ENCODE data around the gene OR8D2. TPM values are rescaled to one million over a fixed set of nuclear protein-coding genes. Genes with fewer than 3 reads are reported as not detected.

OR8D2 gene
- total and polyA plus RNA-seq, 2 donors (not counting 1 experiment from before 2014, with no cell fraction given): not detected

- H2AFZ ChIP-seq (ENCODE audit: insufficient read depth, low read depth, low read length, poor library complexity, severe bottlenecking): no peak overlapping the region
- H3K4me3 Mint-ChIP-seq: no peak overlapping the region
- H3K4me2 ChIP-seq (replicated peaks; ENCODE audit: low read depth, low read length, poor library complexity, severe bottlenecking): no peak overlapping the region
- TF ChIP-seq CTCF (IDR thresholded peaks at IDR 0.05) (no peak), EZH2 (IDR thresholded peaks at IDR 0.05; ENCODE audit: borderline replicate concordance, insufficient read depth, low read depth, low read length, poor library complexity, severe bottlenecking) (no peak)
- H3K27ac Mint-ChIP-seq: no peak overlapping the region
- no peak overlapping the region for H3K9ac ChIP-seq (ENCODE audit: low read length)
- no peaks in the 10 kb centered on the region for H3K4me1 ChIP-seq (ENCODE audit: control insufficient read depth in 2 of 2, insufficient read depth in 2 of 2, low read length in 2 of 2)
- ChIA-PET POLR2A (no interaction called here), CTCF (interaction anchor here (1.2 kb wide), 1 partner anchor 17 kb away, joined by 3 read pairs; no protein-coding TSS in a partner anchor)
- DNase-seq: no peak
- no peaks in the 10 kb centered on the region for H4K20me1 ChIP-seq (ENCODE audit: control insufficient read depth, insufficient read depth, low read length, poor library complexity, severe bottlenecking)
- no peaks in the 10 kb centered on the region for H3K36me3 ChIP-seq (replicated peaks in 1 of 2; ENCODE audit: control extremely low read depth in 1 of 2, control insufficient read depth in 1 of 2, extremely low read depth in 1 of 2, insufficient read depth in 2 of 2, low read length in 1 of 2)
- no peak overlapping the region for H3K27ac ChIP-seq (ENCODE audit: low read length in 2 of 2)
- no peaks in the 10 kb centered on the region for H3K4me1 Mint-ChIP-seq
- intact Hi-C loops (cut with micrococcal nuclease): no loop called here
- no peaks in the 10 kb centered on the region for H3K9me3 ChIP-seq (ENCODE audit: control extremely low read depth in 1 of 3, control insufficient read depth in 2 of 3, insufficient read depth in 1 of 3, low read length in 2 of 3)
- WGBS (ENCODE audit: insufficient coverage): 100% methylated on average over 4 of the region's 4 CpGs
- peaks cover 12% of the 10 kb centered on the region for H3K27me3 Mint-ChIP-seq
- H3K27me3 ChIP-seq (replicated peaks in 1 of 4; ENCODE audit: control extremely low read depth in 1 of 4, control insufficient read depth in 3 of 4, insufficient read depth in 4 of 4, low read length in 3 of 4): no peaks in the 10 kb centered on the region
- H3K4me3 ChIP-seq (ENCODE audit: control extremely low read depth in 1 of 5, extremely low read depth in 1 of 5, insufficient read depth in 1 of 5, low read depth in 2 of 5, low read length in 4 of 5): no peak overlapping the region
- H3K9me3 Mint-ChIP-seq (ENCODE audit: insufficient read depth): no peaks in the 10 kb centered on the region
- ATAC-seq (ENCODE audit: low read depth): no peak
- H3K79me2 ChIP-seq (ENCODE audit: control insufficient read depth, insufficient read depth, low read length): no peaks in the 10 kb centered on the region
Observed at GRCh38 chr11:124313131-124313530, 6.9 kb downstream of the OR8D2 start.

- Mint-ChIP-seq H3K4me3 (no peak overlapping the region), H3K9me3 (ENCODE audit: insufficient read depth) (no peaks in the 10 kb centered on the region), H3K4me1 (no peaks in the 10 kb centered on the region), H3K27ac (no peak overlapping the region), H3K27me3 (peaks cover 17% of the 10 kb centered on the region)
- no peak overlapping the region for H3K4me3 ChIP-seq (ENCODE audit: control extremely low read depth in 1 of 5, extremely low read depth in 1 of 5, insufficient read depth in 1 of 5, low read depth in 2 of 5, low read length in 4 of 5)
- H2AFZ ChIP-seq (ENCODE audit: insufficient read depth, low read depth, low read length, poor library complexity, severe bottlenecking): no peak overlapping the region
- ATAC-seq (ENCODE audit: low read depth) (no peak), DNase-seq (no peak)
- no peak overlapping the region for H3K9ac ChIP-seq (ENCODE audit: low read length)
- H4K20me1 ChIP-seq (ENCODE audit: control insufficient read depth, insufficient read depth, low read length, poor library complexity, severe bottlenecking): no peaks in the 10 kb centered on the region
- no peak for TF ChIP-seq EZH2 (IDR thresholded peaks at IDR 0.05; ENCODE audit: borderline replicate concordance, insufficient read depth, low read depth, low read length, poor library complexity, severe bottlenecking)
- no peak for TF ChIP-seq CTCF (IDR thresholded peaks at IDR 0.05)
- H3K4me1 ChIP-seq (ENCODE audit: control insufficient read depth in 2 of 2, insufficient read depth in 2 of 2, low read length in 2 of 2): no peaks in the 10 kb centered on the region
- peaks cover 0 to 9% (median 2%) of the 10 kb centered on the region in 4 experiments for H3K27me3 ChIP-seq (replicated peaks in 1 of 4; ENCODE audit: control extremely low read depth in 1 of 4, control insufficient read depth in 3 of 4, insufficient read depth in 4 of 4, low read length in 3 of 4)
- intact Hi-C loops (cut with micrococcal nuclease): no loop called here
- no peak overlapping the region for H3K4me2 ChIP-seq (replicated peaks; ENCODE audit: low read depth, low read length, poor library complexity, severe bottlenecking)
- no peaks in the 10 kb centered on the region for H3K36me3 ChIP-seq (replicated peaks in 1 of 2; ENCODE audit: control extremely low read depth in 1 of 2, control insufficient read depth in 1 of 2, extremely low read depth in 1 of 2, insufficient read depth in 2 of 2, low read length in 1 of 2)
- H3K9me3 ChIP-seq (ENCODE audit: control extremely low read depth in 1 of 3, control insufficient read depth in 2 of 3, insufficient read depth in 1 of 3, low read length in 2 of 3): no peaks in the 10 kb centered on the region
- H3K79me2 ChIP-seq (ENCODE audit: control insufficient read depth, insufficient read depth, low read length): no peaks in the 10 kb centered on the region
- ChIA-PET POLR2A (no interaction called here), CTCF (interaction anchor here (1.2 kb wide), 1 partner anchor 18 kb away, joined by 3 read pairs; no protein-coding TSS in a partner anchor)
- H3K27ac ChIP-seq (ENCODE audit: low read length in 2 of 2): no peak overlapping the region
Observed at GRCh38 chr11:124311670-124312069, 8.3 kb downstream of the OR8D2 start.
